ENCODE data around the gene AP3B2.

Gene AP3B2, protein sequence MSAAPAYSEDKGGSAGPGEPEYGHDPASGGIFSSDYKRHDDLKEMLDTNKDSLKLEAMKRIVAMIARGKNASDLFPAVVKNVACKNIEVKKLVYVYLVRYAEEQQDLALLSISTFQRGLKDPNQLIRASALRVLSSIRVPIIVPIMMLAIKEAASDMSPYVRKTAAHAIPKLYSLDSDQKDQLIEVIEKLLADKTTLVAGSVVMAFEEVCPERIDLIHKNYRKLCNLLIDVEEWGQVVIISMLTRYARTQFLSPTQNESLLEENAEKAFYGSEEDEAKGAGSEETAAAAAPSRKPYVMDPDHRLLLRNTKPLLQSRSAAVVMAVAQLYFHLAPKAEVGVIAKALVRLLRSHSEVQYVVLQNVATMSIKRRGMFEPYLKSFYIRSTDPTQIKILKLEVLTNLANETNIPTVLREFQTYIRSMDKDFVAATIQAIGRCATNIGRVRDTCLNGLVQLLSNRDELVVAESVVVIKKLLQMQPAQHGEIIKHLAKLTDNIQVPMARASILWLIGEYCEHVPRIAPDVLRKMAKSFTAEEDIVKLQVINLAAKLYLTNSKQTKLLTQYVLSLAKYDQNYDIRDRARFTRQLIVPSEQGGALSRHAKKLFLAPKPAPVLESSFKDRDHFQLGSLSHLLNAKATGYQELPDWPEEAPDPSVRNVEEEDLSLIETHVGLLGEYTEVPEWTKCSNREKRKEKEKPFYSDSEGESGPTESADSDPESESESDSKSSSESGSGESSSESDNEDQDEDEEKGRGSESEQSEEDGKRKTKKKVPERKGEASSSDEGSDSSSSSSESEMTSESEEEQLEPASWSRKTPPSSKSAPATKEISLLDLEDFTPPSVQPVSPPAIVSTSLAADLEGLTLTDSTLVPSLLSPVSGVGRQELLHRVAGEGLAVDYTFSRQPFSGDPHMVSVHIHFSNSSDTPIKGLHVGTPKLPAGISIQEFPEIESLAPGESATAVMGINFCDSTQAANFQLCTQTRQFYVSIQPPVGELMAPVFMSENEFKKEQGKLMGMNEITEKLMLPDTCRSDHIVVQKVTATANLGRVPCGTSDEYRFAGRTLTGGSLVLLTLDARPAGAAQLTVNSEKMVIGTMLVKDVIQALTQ

GRCh38 chr15:82709421-82710207, at the start of gene AP3B2:
Gene AP3B2, minus strand, starts transcription at chr15:82709875. Its CDS starts 169 bp downstream, at chr15:82709706.
- H3K36me3 Mint-ChIP-seq (ENCODE audit: low read depth) = no peaks in the 10 kb centered on the region
- H3K27me3 Mint-ChIP-seq (ENCODE audit: low read depth) = peaks cover 30% of the 10 kb centered on the region
- peak within 1 kb of the TSS; percentile 67 to 75 (median 75) for H3K4me3 Mint-ChIP-seq
- no peaks in the 10 kb centered on the region for H3K4me1 Mint-ChIP-seq
- H3K9me3 Mint-ChIP-seq = no peaks in the 10 kb centered on the region
- H3K27ac Mint-ChIP-seq = no peak within 1 kb of the TSS
- TF ChIP-seq, protein P1, sequence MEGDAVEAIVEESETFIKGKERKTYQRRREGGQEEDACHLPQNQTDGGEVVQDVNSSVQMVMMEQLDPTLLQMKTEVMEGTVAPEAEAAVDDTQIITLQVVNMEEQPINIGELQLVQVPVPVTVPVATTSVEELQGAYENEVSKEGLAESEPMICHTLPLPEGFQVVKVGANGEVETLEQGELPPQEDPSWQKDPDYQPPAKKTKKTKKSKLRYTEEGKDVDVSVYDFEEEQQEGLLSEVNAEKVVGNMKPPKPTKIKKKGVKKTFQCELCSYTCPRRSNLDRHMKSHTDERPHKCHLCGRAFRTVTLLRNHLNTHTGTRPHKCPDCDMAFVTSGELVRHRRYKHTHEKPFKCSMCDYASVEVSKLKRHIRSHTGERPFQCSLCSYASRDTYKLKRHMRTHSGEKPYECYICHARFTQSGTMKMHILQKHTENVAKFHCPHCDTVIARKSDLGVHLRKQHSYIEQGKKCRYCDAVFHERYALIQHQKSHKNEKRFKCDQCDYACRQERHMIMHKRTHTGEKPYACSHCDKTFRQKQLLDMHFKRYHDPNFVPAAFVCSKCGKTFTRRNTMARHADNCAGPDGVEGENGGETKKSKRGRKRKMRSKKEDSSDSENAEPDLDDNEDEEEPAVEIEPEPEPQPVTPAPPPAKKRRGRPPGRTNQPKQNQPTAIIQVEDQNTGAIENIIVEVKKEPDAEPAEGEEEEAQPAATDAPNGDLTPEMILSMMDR (IDR thresholded peaks at IDR 0.05; ENCODE audit: unreplicated experiment in 3 of 3) = no peak

DNA sequence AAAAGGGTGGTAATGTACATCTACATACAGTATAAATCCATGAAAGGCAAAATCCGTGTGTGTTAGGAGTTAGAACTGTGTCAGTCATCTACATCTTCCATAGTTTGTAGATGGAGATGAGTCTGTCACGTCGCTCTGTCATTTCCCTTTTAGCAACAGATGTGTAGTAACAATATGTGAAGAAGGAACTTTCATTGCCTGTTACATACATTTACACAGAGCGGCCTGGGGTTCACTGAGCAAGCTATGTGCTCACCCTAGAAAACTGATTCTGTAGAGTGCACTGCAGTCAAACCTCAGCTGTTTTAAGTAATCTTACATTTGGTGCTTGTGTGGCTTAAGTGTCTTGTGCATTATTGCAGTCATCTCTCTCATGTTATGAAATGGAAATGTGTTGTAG, 41.6 kb upstream of the AP3B2 start:
- Mint-ChIP-seq H3K4me1 (peaks cover 51% of the 10 kb centered on the region), H3K9me3 (no peaks in the 10 kb centered on the region), H3K4me3 (peak overlapping the region; percentile 95 to 99 (median 97)), H3K27ac (peak overlapping the region; percentile 93 to 99 (median 98)), H3K27me3 (ENCODE audit: low read depth) (peaks cover 3% of the 10 kb centered on the region), H3K36me3 (ENCODE audit: low read depth) (peaks cover 30% of the 10 kb centered on the region)
- TF ChIP-seq, protein P1 (IDR thresholded peaks at IDR 0.05; ENCODE audit: unreplicated experiment in 3 of 3) = no peak

GRCh38 chr15:82750831-82751180, 41.1 kb upstream of the AP3B2 start:
- peaks cover 25% of the 10 kb centered on the region for H3K36me3 Mint-ChIP-seq (ENCODE audit: low read depth)
- TF ChIP-seq, protein P1 (IDR thresholded peaks at IDR 0.05; ENCODE audit: unreplicated experiment in 3 of 3) = no peak
- no peaks in the 10 kb centered on the region for H3K9me3 Mint-ChIP-seq
- peak overlapping the region; percentile 93 to 99 (median 98) for H3K27ac Mint-ChIP-seq
- peak overlapping the region; percentile 95 to 99 (median 97) for H3K4me3 Mint-ChIP-seq
- H3K27me3 Mint-ChIP-seq (ENCODE audit: low read depth) = peaks cover 3% of the 10 kb centered on the region
- peaks cover 46% of the 10 kb centered on the region for H3K4me1 Mint-ChIP-seq

- H3K27ac Mint-ChIP-seq = peak overlapping the region; percentile 93 to 99 (median 98)
- no peaks in the 10 kb centered on the region for H3K9me3 Mint-ChIP-seq
- peak overlapping the region; percentile 95 to 99 (median 97) for H3K4me3 Mint-ChIP-seq
- peaks cover 3% of the 10 kb centered on the region for H3K27me3 Mint-ChIP-seq (ENCODE audit: low read depth)
- H3K36me3 Mint-ChIP-seq (ENCODE audit: low read depth) = peaks cover 20% of the 10 kb centered on the region
- TF ChIP-seq, protein P1 (IDR thresholded peaks at IDR 0.05; ENCODE audit: unreplicated experiment in 3 of 3) = no peak
- peaks cover 43% of the 10 kb centered on the region for H3K4me1 Mint-ChIP-seq
These were observed 40.5 kb upstream of the AP3B2 start for GRCh38 chr15:82749951-82750830.
